HCT116 (cell line): Measurements from ENCODE around the gene GYPC. TPM values are rescaled to one million over a fixed set of nuclear protein-coding genes. Genes with fewer than 3 reads are reported as not detected.

ENCODE experiments used
- ATAC-seq: fragments of 200-7000 bp; cut with Tn5 transposase; 2 replicates; pipeline ENCODE4 v1.9.1; 2020; ENCODE audit warnings: mild to moderate bottlenecking, moderate library complexity
- BruUV-seq: library from RNA; stranded (reverse); fragments of 400-500 nt; replicated peaks from 2 replicates; lab custom pipeline; 2021; lab: Mats Ljungman, UMichigan
- CTCF ChIA-PET: fragments of 300-600 bp; sonication (Branson Sonifier 250); formaldehyde crosslinking; loops from one replicate; lab custom pipeline; 2021; ENCODE audit warnings: antibody characterized with exemption; lab: Charles Lee
- POLR2A ChIA-PET: fragments of 300-600, 350-600 bp; sonication (Branson Sonifier 250); formaldehyde crosslinking; loops from one replicate; lab custom pipeline; 2021; ENCODE audit warnings: antibody characterized with exemption; lab: Charles Lee
- RAD21 ChIA-PET, 2 experiments: fragments of 300-600 bp; sonication (Branson Sonifier 250); formaldehyde crosslinking; loops; one replicate each; lab custom pipeline; 2023; ENCODE audit warnings: low total read pairs in 2 of 2; ENCODE audit not compliant: uncharacterized antibody in 2 of 2, unreplicated experiment in 2 of 2, low non-redundant PET in 1 of 2; lab: Charles Lee
- DNase-seq: peaks from one replicate; pipeline ENCODE4 v3.0.0-alpha.2; 2010; ENCODE audit warnings: low read depth, low spot score
- H2AFZ ChIP-seq: fragments of 200-600 bp; shearing (Covaris generic), sonication (generic); 2 replicates; pipeline ENCODE4 v1.6.1; 2017; ENCODE audit warnings: low read depth, mixed run types, mixed read lengths, antibody characterized with exemption, low read length; ENCODE audit not compliant: poor library complexity, severe bottlenecking
- H3K27ac ChIP-seq: 2 replicates; pipeline ENCODE4 v1.5.1; 2012; ENCODE audit warnings: low read depth, low read length
- H3K27me3 ChIP-seq: fragments of 200-600 bp; sonication (generic); 2 replicates; pipeline ENCODE4 v1.6.1; 2016; ENCODE audit warnings: mixed run types, low read length, mixed read lengths; ENCODE audit not compliant: insufficient read depth
- H3K36me3 ChIP-seq, 2 experiments: fragments of 200-500 bp in 1 of 2; fragments of 200-600 bp in 1 of 2; sonication (Bioruptor generic) in 1 of 2; sonication (generic) in 1 of 2; 2 replicates each; pipeline versions ENCODE4 v1.5.1 to v1.6.1; 2014 to 2016; ENCODE audit warnings: low read length in 2 of 2, inconsistent platforms in 1 of 2, mixed read lengths in 1 of 2, mixed run types in 1 of 2; ENCODE audit not compliant: insufficient read depth in 2 of 2, control insufficient read depth in 1 of 2
- H3K4me1 ChIP-seq, 2 experiments: fragments of 200-600 bp in 1 of 2; sonication (generic) in 1 of 2; 2 replicates each; pipeline versions ENCODE4 v1.5.1 to v1.6.1; 2012 to 2017; ENCODE audit warnings: low read length in 2 of 2, inconsistent platforms in 1 of 2, mild to moderate bottlenecking in 1 of 2, mixed read lengths in 1 of 2, mixed run types in 1 of 2, moderate library complexity in 1 of 2; ENCODE audit not compliant: insufficient read depth in 2 of 2, control insufficient read depth in 1 of 2
- H3K4me2 ChIP-seq: fragments of 200-600 bp; sonication (generic); 2 replicates; pipeline ENCODE4 v1.6.1; 2017; ENCODE audit warnings: mixed run types, low read length, mixed read lengths
- H3K4me3 ChIP-seq, 2 experiments: fragments of 200-600 bp in 1 of 2; sonication (generic) in 1 of 2; replicated peaks in 1 of 2; 2 replicates each; pipeline ENCODE4 v1.5.1; 2011 to 2016; ENCODE audit warnings: low read length in 2 of 2, control low read depth in 1 of 2, low read depth in 1 of 2, mild to moderate bottlenecking in 1 of 2, mixed read lengths in 1 of 2, mixed run types in 1 of 2
- H3K79me2 ChIP-seq: fragments of 200-600 bp; sonication (generic); 2 replicates; pipeline ENCODE4 v1.6.1; 2017; ENCODE audit warnings: mild to moderate bottlenecking, mixed run types, low read length, moderate library complexity, mixed read lengths; ENCODE audit not compliant: insufficient read depth
- H3K9ac ChIP-seq: fragments of 200-600 bp; sonication (generic); 2 replicates; pipeline ENCODE4 v1.6.1; 2016; ENCODE audit warnings: low read length, mixed read lengths
- H3K9me2 ChIP-seq: fragments of 200-600 bp; sonication (generic), shearing (Covaris generic); 2 replicates; pipeline ENCODE4 v1.6.1; 2017; ENCODE audit warnings: mixed run types, mild to moderate bottlenecking, moderate library complexity; ENCODE audit not compliant: insufficient read depth
- H3K9me3 ChIP-seq, 2 experiments: fragments of 200-500 bp in 1 of 2; fragments of 200-600 bp in 1 of 2; sonication (Bioruptor generic) in 1 of 2; sonication (generic) in 1 of 2; 2 replicates each; pipeline ENCODE4 v1.6.1; 2014 to 2017; ENCODE audit warnings: low read length in 2 of 2, mixed read lengths in 2 of 2, inconsistent platforms in 1 of 2, low read depth in 1 of 2, mild to moderate bottlenecking in 1 of 2, mixed run types in 1 of 2, moderate library complexity in 1 of 2; ENCODE audit not compliant: control insufficient read depth in 1 of 2, insufficient read depth in 1 of 2
- H4K20me1 ChIP-seq: fragments of 200-600 bp; sonication (generic), shearing (Covaris generic); 2 replicates; pipeline ENCODE4 v1.6.1; 2017; ENCODE audit warnings: mixed run types, mild to moderate bottlenecking, moderate library complexity; ENCODE audit not compliant: insufficient read depth
- CBX3 ChIP-seq: IDR thresholded peaks from 2 replicates; pipeline ENCODE4 v1.6.1; 2012; ENCODE audit warnings: low read depth
- CEBPB ChIP-seq: IDR thresholded peaks from 2 replicates; pipeline ENCODE4 v1.6.1; 2012; ENCODE audit warnings: low read depth
- CTCF ChIP-seq, 3 experiments: fragments of 200-600 bp in 1 of 3; sonication (generic) in 1 of 3; IDR thresholded peaks in 2 of 3; conservative IDR thresholded peaks in 1 of 3; 2 replicates each; pipeline ENCODE4 v1.5.1; 2012 to 2017; ENCODE audit warnings: low read depth in 2 of 3, low read length in 2 of 3, antibody characterized with exemption in 1 of 3, borderline replicate concordance in 1 of 3, control low read depth in 1 of 3, mild to moderate bottlenecking in 1 of 3, mixed read lengths in 1 of 3, mixed run types in 1 of 3, moderate library complexity in 1 of 3; ENCODE audit not compliant: insufficient read depth in 1 of 3
- EGR1 ChIP-seq: IDR thresholded peaks from 2 replicates; pipeline ENCODE4 v1.6.1; 2012; ENCODE audit warnings: low read depth
- FOSL1 ChIP-seq: IDR thresholded peaks from 2 replicates; pipeline ENCODE4 v1.6.1; 2012; ENCODE audit warnings: low read depth
- POLR2A ChIP-seq: IDR thresholded peaks from 2 replicates; pipeline ENCODE4 v1.7.0; 2011; ENCODE audit warnings: borderline replicate concordance; ENCODE audit not compliant: insufficient read depth, insufficient read length; ENCODE audit errors: extremely low read depth
- POLR2AphosphoS5 ChIP-seq: IDR thresholded peaks from 2 replicates; pipeline ENCODE4 v1.6.1; 2011; ENCODE audit warnings: mild to moderate bottlenecking, low read depth, low read length, moderate library complexity
- SIN3A ChIP-seq: IDR thresholded peaks from 2 replicates; pipeline ENCODE4 v1.6.1; 2012; ENCODE audit warnings: low read depth
- SP1 ChIP-seq: IDR thresholded peaks from 2 replicates; pipeline ENCODE4 v1.6.1; 2012; ENCODE audit warnings: low read depth
- SRF ChIP-seq: IDR thresholded peaks from 2 replicates; pipeline ENCODE4 v1.6.1; 2012; ENCODE audit warnings: low read depth
- TCF7L2 ChIP-seq: IDR thresholded peaks from 2 replicates; pipeline ENCODE4 v1.7.0; 2011; ENCODE audit warnings: borderline replicate concordance, inconsistent platforms; ENCODE audit not compliant: insufficient read depth, insufficient read length; ENCODE audit errors: extremely low read depth
- YY1 ChIP-seq: IDR thresholded peaks from 2 replicates; pipeline ENCODE4 v1.6.1; 2011; ENCODE audit warnings: low read length, low read depth, moderate library complexity, mild to moderate bottlenecking; ENCODE audit not compliant: insufficient replicate concordance; ENCODE audit errors: extremely low read depth
- ZFX ChIP-seq: fragments of 450-650 bp; IDR thresholded peaks from 2 replicates; pipeline ENCODE4 v1.6.1; 2017
- ZNF274 ChIP-seq: fragments of 200-500 bp; sonication (Bioruptor generic); IDR thresholded peaks from 2 replicates; pipeline ENCODE4 v1.6.1; 2014; ENCODE audit warnings: mild to moderate bottlenecking, low read depth, low read length, inconsistent platforms
- intact Hi-C: fragments of 100-400 bp; cut with micrococcal nuclease; formaldehyde crosslinking; loops from 2 replicates; pipeline ENCODE4 v1.10.0; 2022
- total RNA-seq: library from RNA; stranded (reverse); gene quantifications from one replicate; pipeline ENCODE4 v1.2.1, GENCODE V29; 2021; ENCODE audit not compliant: unreplicated experiment

Gene GYPC
- total RNA-seq, 1 experiment from 2014 or later, result 0.66 TPM

GRCh38 chr2:126725580-126725979 lies 69.6 kb downstream of the GYPC start:
- Histone ChIP-seq H3K9ac (no peak overlapping the region), H3K9me2 (no peaks in the 10 kb centered on the region), H3K27me3 (peaks cover 3% of the 10 kb centered on the region; the same call in 1 of the 2 replicates), H3K36me3 (no peaks in the 10 kb centered on the region), H3K79me2 (no peaks in the 10 kb centered on the region), H3K4me3 (no peak overlapping the region), H3K27ac (no peak overlapping the region), H2AFZ (no peak overlapping the region), H4K20me1 (no peaks in the 10 kb centered on the region), H3K9me3 (no peaks in the 10 kb centered on the region), H3K4me2 (no peak overlapping the region), H3K4me1 (no peaks in the 10 kb centered on the region)
- TF ChIP-seq CTCF (IDR thresholded peaks at IDR 0.05 in 2 of 3, conservative IDR thresholded peaks at IDR 0.05 in 1 of 3; ENCODE audit: borderline replicate concordance in 1 of 3, insufficient read depth in 1 of 3, low read depth in 2 of 3, low read length in 2 of 3), result no peak
- BruUV-seq, result no TSS peak
- no peak for ATAC-seq
- POLR2A ChIA-PET, result no interaction called here
- intact Hi-C loops, result no loop called here
- DNase-seq, result no peak
- RAD21 ChIA-PET, result no interaction called here
- CTCF ChIA-PET, result no interaction called here

DNA sequence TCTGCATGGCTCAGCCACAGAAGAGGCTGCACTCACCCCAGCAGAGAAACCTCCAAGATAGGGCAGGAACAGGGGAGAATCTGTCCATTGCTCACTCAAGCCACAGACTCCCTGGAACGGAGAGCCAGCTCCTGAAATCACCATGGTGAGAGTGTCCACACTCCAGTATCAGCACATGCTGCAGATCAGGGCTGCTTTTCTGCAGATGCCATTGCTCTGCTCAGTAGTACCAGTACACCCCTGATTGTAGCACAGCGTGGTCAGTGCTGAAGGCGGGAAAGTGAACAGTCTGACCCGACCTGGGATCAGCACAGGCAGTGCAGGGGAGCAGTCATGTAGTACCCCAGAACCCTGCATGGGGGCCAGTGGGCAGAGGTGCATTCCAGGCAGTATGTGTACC lies 73.9 kb downstream of the GYPC start:
- no peak for DNase-seq
- no peaks in the 10 kb centered on the region for H3K79me2 ChIP-seq
- no peak overlapping the region for H3K27ac ChIP-seq
- H3K9ac ChIP-seq, result no peak overlapping the region
- H3K4me1 ChIP-seq, result no peaks in the 10 kb centered on the region
- no peaks in the 10 kb centered on the region for H3K9me2 ChIP-seq
- ChIA-PET POLR2A (no interaction called here), RAD21 (no interaction called here), CTCF (no interaction called here)
- no peak overlapping the region for H2AFZ ChIP-seq
- H4K20me1 ChIP-seq, result no peaks in the 10 kb centered on the region
- ATAC-seq, result no peak
- no peak for TF ChIP-seq CBX3
- TF ChIP-seq EGR1, result no peak
- no peak for TF ChIP-seq SIN3A
- TF ChIP-seq ZNF274, result no peak
- TF ChIP-seq FOSL1, result no peak
- TF ChIP-seq CEBPB, result no peak
- no peak for TF ChIP-seq ZFX
- no peak for TF ChIP-seq SRF
- no peak for TF ChIP-seq POLR2AphosphoS5
- TF ChIP-seq SP1, result no peak
- no peak for TF ChIP-seq TCF7L2
- TF ChIP-seq CTCF (IDR thresholded peaks at IDR 0.05 in 2 of 3, conservative IDR thresholded peaks at IDR 0.05 in 1 of 3; ENCODE audit: borderline replicate concordance in 1 of 3, insufficient read depth in 1 of 3, low read depth in 2 of 3, low read length in 2 of 3), result no peak
- TF ChIP-seq POLR2A, result no peak
- TF ChIP-seq YY1, result no peak
- no peak overlapping the region for H3K4me3 ChIP-seq
- no peaks in the 10 kb centered on the region for H3K36me3 ChIP-seq
- H3K27me3 ChIP-seq, result no peaks in the 10 kb centered on the region
- H3K9me3 ChIP-seq, result no peaks in the 10 kb centered on the region
- BruUV-seq, result no TSS peak
- intact Hi-C loops, result no loop called here
- H3K4me2 ChIP-seq, result no peak overlapping the region
